Measurements from ENCODE around the gene SPATA20.

Gene SPATA20

GRCh38 chr17:50605429-50605828, 58.5 kb downstream of the SPATA20 start:
- no peak for DNase-seq
